ENCODE results near the gene SNX25.
"Not testable (repeated sequence)": the region's sequence is repeated elsewhere in the genome, so short reads cannot be mapped to it uniquely, and the experiment has no call there.

SNX25 gene

GRCh38 chr4:185352202-185352601 lies 142.8 kb downstream of the SNX25 start:
- H3K27me3 ChIP-seq (replicated peaks; ENCODE audit: control insufficient read depth, insufficient read depth, low read length) = no peaks in the 10 kb centered on the region
- no peaks in the 10 kb centered on the region for H3K9me3 ChIP-seq (ENCODE audit: control insufficient read depth, low read length)
- peaks cover 7% of the 10 kb centered on the region for H3K4me1 ChIP-seq (ENCODE audit: control insufficient read depth, insufficient read depth, low read length)
- no peak overlapping the region for H3K9ac ChIP-seq (ENCODE audit: low read length)
- DNase-seq (ENCODE audit: low read depth) = no peak
- no peak overlapping the region for H3K4me3 ChIP-seq (ENCODE audit: low read length)
- H3K36me3 ChIP-seq (ENCODE audit: control insufficient read depth, insufficient read depth, low read length, severe bottlenecking) = peaks cover 35% of the 10 kb centered on the region

- Histone ChIP-seq H3K9ac (ENCODE audit: low read length) (no peak overlapping the region), H3K9me3 (ENCODE audit: control insufficient read depth, low read length) (no peaks in the 10 kb centered on the region), H3K27me3 (replicated peaks; ENCODE audit: control insufficient read depth, insufficient read depth, low read length) (no peaks in the 10 kb centered on the region), H3K36me3 (ENCODE audit: control insufficient read depth, insufficient read depth, low read length, severe bottlenecking) (peaks cover 35% of the 10 kb centered on the region), H3K4me1 (ENCODE audit: control insufficient read depth, insufficient read depth, low read length) (peaks cover 11% of the 10 kb centered on the region), H3K4me3 (ENCODE audit: low read length) (no peak overlapping the region)
- no peak for DNase-seq (ENCODE audit: low read depth)
Measured at GRCh38 chr4:185352741-185353140, 143.3 kb downstream of the SNX25 start.

- H3K27me3 ChIP-seq (replicated peaks; ENCODE audit: control insufficient read depth, insufficient read depth, low read length) = no peaks in the 10 kb centered on the region
- peak overlapping the region; percentile 55 for H3K4me3 ChIP-seq (ENCODE audit: low read length)
- H3K9me3 ChIP-seq (ENCODE audit: control insufficient read depth, low read length) = no peaks in the 10 kb centered on the region
- DNase-seq (ENCODE audit: low read depth) = no peak
- peaks cover 24% of the 10 kb centered on the region for H3K4me1 ChIP-seq (ENCODE audit: control insufficient read depth, insufficient read depth, low read length)
- peaks cover 26% of the 10 kb centered on the region for H3K36me3 ChIP-seq (ENCODE audit: control insufficient read depth, insufficient read depth, low read length, severe bottlenecking)
- peak overlapping the region; percentile 53 for H3K9ac ChIP-seq (ENCODE audit: low read length)
Measured at GRCh38 chr4:185357211-185357610, 147.8 kb downstream of the SNX25 start.

- peak overlapping the region; percentile 53 for H3K9ac ChIP-seq (ENCODE audit: low read length)
- DNase-seq (ENCODE audit: low read depth) = no peak
- peak overlapping the region; percentile 55 for H3K4me3 ChIP-seq (ENCODE audit: low read length)
- H3K36me3 ChIP-seq (ENCODE audit: control insufficient read depth, insufficient read depth, low read length, severe bottlenecking) = peaks cover 22% of the 10 kb centered on the region
- no peaks in the 10 kb centered on the region for H3K27me3 ChIP-seq (replicated peaks; ENCODE audit: control insufficient read depth, insufficient read depth, low read length)
- peaks cover 24% of the 10 kb centered on the region for H3K4me1 ChIP-seq (ENCODE audit: control insufficient read depth, insufficient read depth, low read length)
- no peaks in the 10 kb centered on the region for H3K9me3 ChIP-seq (ENCODE audit: control insufficient read depth, low read length)
Measured at GRCh38 chr4:185357733-185358440, 148.5 kb downstream of the SNX25 start.

GRCh38 chr4:185358514-185358913 lies 149.1 kb downstream of the SNX25 start:
- H3K4me1 ChIP-seq (ENCODE audit: control insufficient read depth, insufficient read depth, low read length) = peaks cover 24% of the 10 kb centered on the region
- peak; percentile 79 for DNase-seq (ENCODE audit: low read depth)
- H3K4me3 ChIP-seq (ENCODE audit: low read length) = no peak overlapping the region
- H3K9ac ChIP-seq (ENCODE audit: low read length) = no peak overlapping the region
- peaks cover 24% of the 10 kb centered on the region for H3K36me3 ChIP-seq (ENCODE audit: control insufficient read depth, insufficient read depth, low read length, severe bottlenecking)
- no peaks in the 10 kb centered on the region for H3K9me3 ChIP-seq (ENCODE audit: control insufficient read depth, low read length)
- H3K27me3 ChIP-seq (replicated peaks; ENCODE audit: control insufficient read depth, insufficient read depth, low read length) = no peaks in the 10 kb centered on the region

GRCh38 chr4:185358959-185359358 lies 149.6 kb downstream of the SNX25 start:
- Histone ChIP-seq H3K36me3 (ENCODE audit: control insufficient read depth, insufficient read depth, low read length, severe bottlenecking) (peaks cover 23% of the 10 kb centered on the region), H3K27me3 (replicated peaks; ENCODE audit: control insufficient read depth, insufficient read depth, low read length) (no peaks in the 10 kb centered on the region), H3K9ac (ENCODE audit: low read length) (peak overlapping the region; percentile 13), H3K4me1 (ENCODE audit: control insufficient read depth, insufficient read depth, low read length) (peaks cover 24% of the 10 kb centered on the region), H3K4me3 (ENCODE audit: low read length) (no peak overlapping the region), H3K9me3 (ENCODE audit: control insufficient read depth, low read length) (no peaks in the 10 kb centered on the region)
- DNase-seq (ENCODE audit: low read depth) = peak; percentile 47

GRCh38 chr4:185359767-185360446 lies 150.5 kb downstream of the SNX25 start:
- H3K9ac ChIP-seq (ENCODE audit: low read length) = no peak overlapping the region
- peaks cover 24% of the 10 kb centered on the region for H3K4me1 ChIP-seq (ENCODE audit: control insufficient read depth, insufficient read depth, low read length)
- DNase-seq (ENCODE audit: low read depth) = peak; percentile 64
- H3K27me3 ChIP-seq (replicated peaks; ENCODE audit: control insufficient read depth, insufficient read depth, low read length) = no peaks in the 10 kb centered on the region
- H3K9me3 ChIP-seq (ENCODE audit: control insufficient read depth, low read length) = no peaks in the 10 kb centered on the region
- no peak overlapping the region for H3K4me3 ChIP-seq (ENCODE audit: low read length)
- H3K36me3 ChIP-seq (ENCODE audit: control insufficient read depth, insufficient read depth, low read length, severe bottlenecking) = peaks cover 13% of the 10 kb centered on the region

- DNase-seq (ENCODE audit: low read depth) = no peak
- H3K4me3 ChIP-seq (ENCODE audit: low read length) = no peak overlapping the region
- no peaks in the 10 kb centered on the region for H3K9me3 ChIP-seq (ENCODE audit: control insufficient read depth, low read length)
- H3K36me3 ChIP-seq (ENCODE audit: control insufficient read depth, insufficient read depth, low read length, severe bottlenecking) = peaks cover 16% of the 10 kb centered on the region
- H3K27me3 ChIP-seq (replicated peaks; ENCODE audit: control insufficient read depth, insufficient read depth, low read length) = no peaks in the 10 kb centered on the region
- peaks cover 21% of the 10 kb centered on the region for H3K4me1 ChIP-seq (ENCODE audit: control insufficient read depth, insufficient read depth, low read length)
- H3K9ac ChIP-seq (ENCODE audit: low read length) = no peak overlapping the region
Measured at GRCh38 chr4:185361872-185362271, 152.5 kb downstream of the SNX25 start.

GRCh38 chr4:185362570-185362969 lies 153.2 kb downstream of the SNX25 start:
- H3K27me3 ChIP-seq (replicated peaks; ENCODE audit: control insufficient read depth, insufficient read depth, low read length); H3K9ac ChIP-seq (ENCODE audit: low read length); H3K9me3 ChIP-seq (ENCODE audit: control insufficient read depth, low read length); DNase-seq (ENCODE audit: low read depth); H3K4me3 ChIP-seq (ENCODE audit: low read length): not testable (repeated sequence)
- H3K4me1 ChIP-seq (ENCODE audit: control insufficient read depth, insufficient read depth, low read length) = peaks cover 14% of the 10 kb centered on the region
- H3K36me3 ChIP-seq (ENCODE audit: control insufficient read depth, insufficient read depth, low read length, severe bottlenecking) = peaks cover 16% of the 10 kb centered on the region

- Histone ChIP-seq H3K9ac (ENCODE audit: low read length) (no peak overlapping the region), H3K4me3 (ENCODE audit: low read length) (no peak overlapping the region), H3K36me3 (ENCODE audit: control insufficient read depth, insufficient read depth, low read length, severe bottlenecking) (peaks cover 19% of the 10 kb centered on the region), H3K9me3 (ENCODE audit: control insufficient read depth, low read length) (no peaks in the 10 kb centered on the region), H3K4me1 (ENCODE audit: control insufficient read depth, insufficient read depth, low read length) (peaks cover 7% of the 10 kb centered on the region), H3K27me3 (replicated peaks; ENCODE audit: control insufficient read depth, insufficient read depth, low read length) (no peaks in the 10 kb centered on the region)
- no peak for DNase-seq (ENCODE audit: low read depth)
Measured at GRCh38 chr4:185363251-185363650, 153.9 kb downstream of the SNX25 start.

- H3K9me3 ChIP-seq (ENCODE audit: control insufficient read depth, low read length) = no peaks in the 10 kb centered on the region
Measured at GRCh38 chr4:185364886-185365285, 155.5 kb downstream of the SNX25 start.

More at GRCh38 chr4:185364886-185365285, 155.5 kb downstream of the SNX25 start:
- Histone ChIP-seq H3K27me3 (replicated peaks; ENCODE audit: control insufficient read depth, insufficient read depth, low read length) (no peaks in the 10 kb centered on the region), H3K9ac (ENCODE audit: low read length) (no peak overlapping the region), H3K4me1 (ENCODE audit: control insufficient read depth, insufficient read depth, low read length) (no peaks in the 10 kb centered on the region), H3K4me3 (ENCODE audit: low read length) (no peak overlapping the region), H3K36me3 (ENCODE audit: control insufficient read depth, insufficient read depth, low read length, severe bottlenecking) (peaks cover 15% of the 10 kb centered on the region)
- no peak for DNase-seq (ENCODE audit: low read depth)
